GM18951 (cell line): ENCODE results near the gene SMARCA1.
A peak's percentile ranks its signal among the peaks of the same experiment; 100 is the strongest.

Source experiments
- POLR2A ChIP-seq: IDR thresholded peaks from 4 replicates; pipeline ENCODE4 v1.6.1; 2011; ENCODE audit warnings: mild to moderate bottlenecking; ENCODE audit not compliant: insufficient read length, insufficient read depth; ENCODE audit errors: extremely low read depth
- in situ Hi-C: fragments of 300-500 bp; cut with MboI; formaldehyde crosslinking; loops from one replicate; pipeline ENCODE4 v1.12.0; 2022; ENCODE audit warnings: low sequenced_read_pairs, mixed read lengths, inconsistent platforms; ENCODE audit not compliant: unreplicated experiment

Gene SMARCA1

DNA sequence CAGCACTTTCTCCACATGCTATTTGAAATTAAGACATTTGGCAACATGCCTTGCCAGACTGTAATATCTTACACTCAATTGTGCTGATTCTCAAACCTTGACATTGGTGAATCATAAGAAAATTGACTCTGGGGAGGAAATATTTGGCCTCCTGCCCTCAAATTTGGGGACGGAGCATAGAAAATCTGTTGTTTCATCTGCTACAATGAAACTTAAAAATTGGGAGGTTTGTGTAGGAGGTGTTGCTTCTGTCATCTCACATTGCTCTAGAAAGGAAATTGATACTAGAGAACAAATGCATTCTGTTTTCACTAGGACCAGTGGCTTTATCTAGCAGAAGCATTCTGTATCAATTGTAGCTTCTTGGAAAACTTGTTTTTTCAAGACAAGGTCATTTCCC lies 22.1 kb upstream of the SMARCA1 start:
- in situ Hi-C loops, result no loop called here
- no peak for TF ChIP-seq POLR2A

DNA sequence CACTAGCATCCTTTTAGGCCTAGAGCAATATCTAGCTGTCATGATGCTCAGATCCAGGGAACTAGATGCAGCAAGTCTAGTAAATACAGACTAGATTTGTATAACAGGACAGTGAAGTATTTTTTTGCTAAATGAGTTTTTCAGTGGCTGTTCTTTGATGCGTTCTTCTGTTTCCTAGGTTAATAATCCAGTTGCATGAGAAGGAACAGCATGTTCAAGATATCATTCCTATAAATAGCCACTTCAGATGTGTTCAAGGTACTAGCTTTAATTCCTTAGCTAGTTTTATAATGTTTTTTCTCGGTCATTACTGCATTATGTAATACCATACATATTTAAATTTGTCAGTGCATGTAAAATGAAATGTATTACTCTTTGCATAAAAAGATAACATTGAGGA lies 21.5 kb upstream of the SMARCA1 start:
- no peak for TF ChIP-seq POLR2A
- in situ Hi-C loops, result no loop called here

DNA sequence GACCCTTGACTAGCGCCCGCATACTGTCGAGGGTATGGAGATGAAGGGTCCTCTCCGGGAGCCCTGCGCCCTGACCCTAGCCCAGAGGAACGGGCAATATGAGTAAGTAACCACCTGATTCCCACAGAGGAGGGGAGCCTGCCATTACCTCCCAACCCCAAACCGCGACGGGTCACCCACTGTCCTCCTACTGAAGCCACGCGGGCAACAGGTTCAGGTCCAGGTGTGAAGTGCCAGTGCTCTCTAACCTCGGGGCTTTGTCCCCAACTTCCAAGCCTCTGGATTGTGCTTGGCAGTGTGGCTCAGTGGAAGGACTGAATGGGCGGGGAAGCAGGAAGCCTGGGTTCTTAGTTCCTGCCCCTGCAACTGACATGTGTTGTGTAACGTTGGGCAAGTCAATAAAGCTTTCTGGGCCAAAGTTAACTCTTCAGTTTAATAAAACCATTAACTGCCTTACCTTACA lies 17.5 kb upstream of the SMARCA1 start:
- in situ Hi-C loops, result no loop called here
- no peak for TF ChIP-seq POLR2A

DNA sequence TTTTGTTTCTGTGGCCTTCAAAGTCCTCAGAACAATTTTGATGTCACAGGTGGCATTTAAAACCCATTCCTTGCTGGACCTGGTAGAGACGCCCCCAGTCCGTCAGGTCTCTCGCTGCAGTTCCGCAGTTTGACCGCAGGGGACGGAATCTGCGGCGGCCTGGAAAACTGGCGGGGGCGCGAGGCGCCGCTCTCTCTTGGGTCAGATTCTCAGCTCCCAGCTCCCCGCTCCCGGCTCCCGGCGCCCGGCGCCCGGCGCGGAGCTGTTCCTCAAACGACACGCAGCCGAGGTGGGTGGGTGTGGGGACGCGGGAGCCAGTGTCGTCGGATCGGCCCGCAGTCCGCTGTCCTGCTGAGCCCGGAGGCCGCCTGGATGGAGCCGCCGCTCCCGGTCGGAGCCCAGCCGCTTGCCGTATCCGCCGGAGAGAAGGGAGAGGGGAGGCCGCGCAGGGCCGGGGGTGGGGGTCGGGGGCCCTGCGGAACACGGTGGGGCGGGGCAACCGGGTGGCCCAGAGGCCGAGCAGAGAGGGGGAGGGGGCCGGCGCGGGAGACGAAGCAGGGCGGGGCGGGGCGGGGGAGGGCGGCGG lies 16.9 kb upstream of the SMARCA1 start, which contains the start of gene OCRL:
Gene OCRL, plus strand, starts transcription at position 192 of the 586 bp plus-strand sequence. Its CDS starts 181 bp downstream, at position 373.
- peak; percentile 46 for TF ChIP-seq POLR2A
- in situ Hi-C loops, result no loop called here

DNA sequence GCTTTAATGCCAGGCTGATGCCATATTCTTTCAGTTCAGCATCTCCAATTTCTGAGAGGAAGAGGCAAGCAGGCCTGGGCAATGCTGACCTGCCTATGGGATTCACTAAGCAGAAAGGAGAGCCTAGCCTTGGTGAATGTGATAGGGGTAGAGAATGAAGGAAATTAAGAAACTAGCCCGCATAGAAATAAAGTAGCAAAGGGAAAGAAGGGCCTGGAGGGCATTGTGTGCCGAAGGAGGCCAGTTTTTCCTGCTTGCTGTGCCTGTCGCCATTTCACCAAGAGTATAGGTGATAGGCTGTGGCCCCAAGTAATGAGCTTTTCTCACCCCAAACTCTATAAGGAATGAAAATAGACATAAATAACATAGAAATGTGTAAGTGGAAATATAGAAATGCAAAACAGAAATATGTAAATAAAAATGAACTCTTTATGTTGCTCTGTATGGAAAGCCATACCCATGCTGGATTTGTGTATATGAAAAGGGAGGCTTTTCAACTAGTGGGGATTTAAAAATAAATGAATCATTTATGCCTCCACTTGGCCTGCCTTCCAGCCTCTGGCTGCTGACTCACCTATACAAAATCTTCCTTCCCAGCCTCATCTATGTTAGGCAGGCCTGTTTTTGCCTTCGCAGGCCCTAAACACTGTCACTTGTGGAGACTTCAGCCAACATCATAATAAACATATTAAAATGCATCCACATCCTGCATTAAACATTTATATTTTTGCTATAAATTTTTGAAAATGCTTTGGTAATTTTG lies 11.7 kb upstream of the SMARCA1 start:
- TF ChIP-seq POLR2A, result no peak
- in situ Hi-C loops, result no loop called here

DNA sequence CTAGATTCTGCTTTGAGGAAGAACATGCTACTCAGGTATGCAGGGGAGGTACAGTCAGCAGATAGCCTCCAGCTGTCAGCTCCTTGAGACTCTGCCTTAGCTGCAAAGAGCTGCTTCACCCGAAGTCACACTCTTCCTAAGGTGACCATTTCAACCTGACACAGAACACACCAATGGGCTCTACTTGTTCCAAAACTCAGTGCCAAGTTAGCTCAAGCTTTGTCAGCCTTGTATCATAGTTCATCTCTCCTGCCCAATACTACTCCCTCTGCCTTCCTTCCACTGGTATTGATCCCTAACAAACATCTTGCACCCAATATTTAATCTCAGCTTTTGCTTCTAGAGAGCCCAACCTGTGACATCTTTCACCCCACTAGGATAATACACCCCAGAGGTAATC lies 7.8 kb upstream of the SMARCA1 start:
- in situ Hi-C loops, result no loop called here
- TF ChIP-seq POLR2A, result no peak

DNA sequence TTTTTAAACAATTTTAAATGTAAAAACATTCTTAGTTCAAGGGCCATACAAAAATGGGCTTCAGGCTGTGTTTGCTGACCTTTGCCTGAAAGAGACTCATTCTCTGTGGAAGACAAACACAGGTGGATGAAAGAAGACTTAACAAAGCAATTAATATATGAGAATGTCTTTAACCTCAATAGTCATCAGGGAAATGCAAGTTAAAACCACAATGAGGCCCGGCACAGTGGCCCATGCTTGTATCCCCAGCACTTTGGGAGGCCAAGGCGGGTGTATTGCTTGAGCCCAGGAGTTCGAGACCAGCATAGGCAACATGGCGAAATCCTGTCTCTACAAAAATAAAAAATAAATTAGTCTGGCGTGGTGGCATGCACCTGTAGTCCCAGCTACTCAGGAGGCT lies 7.1 kb upstream of the SMARCA1 start:
- TF ChIP-seq POLR2A, result no peak
- in situ Hi-C loops, result no loop called here

DNA sequence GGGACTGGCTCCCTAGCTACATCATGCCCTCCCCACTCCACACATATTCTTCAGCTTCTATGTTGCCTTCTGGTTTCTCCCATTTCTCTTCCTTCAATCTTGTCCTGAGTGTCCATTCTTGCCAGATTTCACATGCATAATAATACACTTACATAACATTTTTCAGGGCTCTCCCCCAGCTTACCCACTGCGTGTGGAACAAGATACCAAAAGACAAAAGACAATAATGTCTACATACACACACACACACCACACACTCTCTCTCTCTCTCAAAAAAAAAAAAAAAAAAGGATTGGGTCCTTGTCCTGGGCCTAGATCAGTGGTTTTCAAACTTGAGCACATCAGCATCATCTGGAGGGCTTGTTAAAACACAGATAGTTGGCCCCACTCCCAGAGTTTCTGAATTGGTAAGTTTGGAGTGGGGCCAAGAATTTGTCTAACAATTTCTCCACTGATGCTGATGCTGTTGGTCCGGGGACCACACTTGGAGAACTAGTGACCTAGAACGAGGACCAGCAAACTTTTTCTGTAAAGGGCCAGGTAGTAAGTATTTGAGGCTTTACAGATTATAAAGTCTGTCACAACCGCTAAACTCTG lies 6.5 kb upstream of the SMARCA1 start:
- in situ Hi-C loops, result no loop called here
- TF ChIP-seq POLR2A, result no peak

DNA sequence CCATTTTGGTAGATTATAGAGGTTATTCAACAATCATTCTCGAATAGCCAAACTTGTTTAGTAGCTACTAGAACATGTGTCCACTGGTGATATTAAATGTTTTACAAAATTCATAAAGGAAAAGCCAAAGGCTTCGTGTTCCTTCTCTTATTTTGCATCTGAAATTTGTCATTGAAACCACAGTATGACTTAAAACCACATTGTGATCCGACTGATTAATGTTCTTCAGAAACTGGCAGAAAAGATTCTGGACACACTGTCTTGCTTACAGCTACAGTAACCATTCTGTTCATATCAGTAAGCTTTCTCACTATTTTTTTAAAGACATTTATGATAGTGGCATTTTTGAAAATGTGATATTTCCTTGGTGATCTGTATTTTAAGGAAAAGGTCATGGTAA lies 2.6 kb upstream of the SMARCA1 start:
- in situ Hi-C loops, result no loop called here
- no peak for TF ChIP-seq POLR2A

DNA sequence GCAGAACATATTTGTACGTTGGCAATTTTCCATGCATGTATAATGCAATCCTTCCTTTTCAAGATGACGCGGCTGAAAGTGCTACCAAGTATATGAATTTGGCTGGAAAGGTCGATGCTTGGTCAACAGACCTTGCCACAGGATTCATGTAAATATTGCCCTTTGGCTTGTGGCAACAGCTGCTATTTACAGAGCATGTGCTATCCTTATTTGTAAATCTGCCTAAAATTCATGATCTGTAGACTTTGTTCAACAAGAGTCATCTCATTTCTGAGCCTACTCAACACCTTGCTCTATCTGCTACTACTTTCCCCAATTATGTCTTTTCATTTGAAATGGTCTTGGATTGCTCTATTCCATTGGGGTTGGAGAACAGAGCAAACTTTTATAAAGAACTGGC lies 1.9 kb upstream of the SMARCA1 start:
- in situ Hi-C loops, result no loop called here
- no peak for TF ChIP-seq POLR2A

DNA sequence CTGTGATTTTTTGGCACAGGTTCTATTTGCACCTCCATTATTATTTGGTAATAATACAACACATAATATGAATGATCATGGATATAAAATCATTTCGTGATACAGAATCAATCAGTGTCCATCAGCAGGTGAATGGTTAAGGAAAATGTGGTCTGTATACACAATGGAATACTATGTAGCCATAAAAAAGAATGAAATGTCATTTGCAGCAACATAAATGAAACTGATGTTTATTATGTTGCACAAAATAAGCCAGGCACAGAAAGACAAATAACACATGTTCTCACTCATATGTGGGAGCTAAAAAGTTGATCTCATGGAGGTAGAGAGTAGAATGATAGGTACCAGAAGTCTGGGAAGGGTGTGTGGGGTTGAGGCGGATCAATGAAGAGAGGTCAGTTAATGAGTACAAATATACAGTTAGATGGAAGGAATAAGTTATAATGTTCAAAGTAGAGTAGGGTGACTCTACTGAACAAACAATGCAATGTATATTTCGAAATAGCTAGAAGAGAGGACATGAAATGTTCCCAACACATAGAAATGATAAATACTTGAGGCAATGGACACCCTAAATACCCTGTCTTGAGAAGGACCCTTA lies 1.1 kb upstream of the SMARCA1 start:
- no peak for TF ChIP-seq POLR2A
- in situ Hi-C loops, result no loop called here

DNA sequence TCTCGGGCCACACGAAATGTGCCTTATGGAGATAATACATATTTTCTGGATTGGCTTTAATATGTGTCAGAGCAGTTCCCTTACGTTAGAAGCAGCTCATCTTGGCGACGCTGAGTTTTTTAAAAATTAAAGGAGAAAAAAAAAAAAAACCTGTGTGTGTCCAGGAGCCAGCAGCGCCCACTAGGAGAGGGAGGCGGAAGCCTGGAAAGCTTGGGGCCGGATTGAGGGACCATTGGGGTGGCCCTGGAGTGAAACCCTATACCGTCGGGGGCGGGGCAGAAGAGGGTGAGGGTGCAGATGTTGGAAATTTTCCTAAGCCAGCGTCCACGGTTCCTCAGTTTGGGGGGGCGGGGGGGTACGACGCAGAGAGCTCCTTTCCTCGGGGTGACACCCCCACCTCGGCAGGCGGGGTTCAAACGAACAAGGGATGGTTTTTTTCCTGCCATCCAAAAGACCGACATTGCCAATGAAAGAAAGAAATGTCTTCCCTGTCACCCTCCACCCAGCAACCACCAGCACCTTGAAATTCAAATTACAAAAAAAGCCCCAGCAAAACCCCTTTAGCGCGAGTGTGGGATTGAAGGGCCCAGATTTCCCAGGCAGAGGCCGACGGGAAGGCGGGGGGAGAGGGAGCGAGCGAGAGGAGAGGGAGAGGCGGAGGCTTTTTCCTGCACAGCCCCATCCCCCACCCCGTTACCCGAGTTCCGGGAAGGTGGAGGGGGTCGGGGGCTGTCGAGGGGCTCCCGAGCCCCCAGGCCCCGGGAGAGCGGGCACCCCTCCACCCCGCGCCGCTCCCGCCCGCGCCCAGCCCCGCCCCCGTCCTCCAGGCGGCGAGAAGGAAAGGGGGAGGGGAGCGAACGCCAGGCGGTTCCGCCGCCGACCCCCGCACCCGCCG lies 859 bp downstream of the SMARCA1 start:
- no peak for TF ChIP-seq POLR2A
- in situ Hi-C loops, result no loop called here

DNA sequence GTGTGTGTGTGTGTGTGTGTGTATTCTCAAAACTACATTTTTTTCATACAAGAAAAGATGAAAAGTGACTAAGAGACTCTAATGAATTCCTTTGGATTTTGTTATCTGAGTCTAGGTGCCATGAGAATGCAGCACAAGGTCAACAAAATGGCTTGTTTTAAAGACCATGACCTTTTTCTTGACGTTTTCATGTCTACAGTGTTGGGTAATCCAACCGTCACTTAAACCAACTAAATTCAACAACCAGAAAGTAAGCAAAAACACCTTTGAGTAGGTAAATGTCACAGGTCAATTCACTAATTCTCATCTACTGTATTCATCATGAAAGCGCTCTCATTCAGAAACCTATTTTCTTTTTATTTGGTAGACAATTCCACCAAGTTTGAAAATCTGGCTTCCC lies 3.1 kb downstream of the SMARCA1 start:
- in situ Hi-C loops, result no loop called here
- no peak for TF ChIP-seq POLR2A
